ENCODE results near the gene OR10H4. TPM values are rescaled to one million over a fixed set of nuclear protein-coding genes. Genes with fewer than 3 reads are reported as not detected.
"Not testable (repeated sequence)": the region's sequence is repeated elsewhere in the genome, so short reads cannot be mapped to it uniquely, and the experiment has no call there.

Gene OR10H4
- total and polyA plus RNA-seq, 7 donors: not detected

DNA sequence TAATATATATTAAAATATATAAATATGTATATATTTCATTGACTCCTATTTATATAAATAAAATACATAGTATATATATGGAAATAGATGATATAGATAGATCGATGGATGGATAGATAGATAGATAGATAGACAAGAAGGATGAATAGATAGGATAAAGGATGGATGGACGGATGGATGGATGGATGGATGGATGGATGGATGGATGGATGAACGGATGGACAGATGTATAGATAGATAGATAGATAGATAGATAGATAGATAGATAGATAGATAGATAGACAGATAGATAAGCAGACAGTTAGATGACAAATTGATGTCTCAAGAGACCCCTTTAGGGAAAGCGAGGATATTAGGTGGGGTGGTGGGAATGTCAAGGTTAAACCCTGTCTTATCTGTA, 29.6 kb upstream of the OR10H4 start:
- H3K4me3 ChIP-seq: no peak overlapping the region
- 77 to 83% (median 82%) methylated on average over 4 of the region's 4 CpGs for WGBS, 3 donors
- no peaks in the 10 kb centered on the region for H3K27me3 ChIP-seq (ENCODE audit: insufficient read depth in 3 of 3, low read length in 2 of 3)

DNA sequence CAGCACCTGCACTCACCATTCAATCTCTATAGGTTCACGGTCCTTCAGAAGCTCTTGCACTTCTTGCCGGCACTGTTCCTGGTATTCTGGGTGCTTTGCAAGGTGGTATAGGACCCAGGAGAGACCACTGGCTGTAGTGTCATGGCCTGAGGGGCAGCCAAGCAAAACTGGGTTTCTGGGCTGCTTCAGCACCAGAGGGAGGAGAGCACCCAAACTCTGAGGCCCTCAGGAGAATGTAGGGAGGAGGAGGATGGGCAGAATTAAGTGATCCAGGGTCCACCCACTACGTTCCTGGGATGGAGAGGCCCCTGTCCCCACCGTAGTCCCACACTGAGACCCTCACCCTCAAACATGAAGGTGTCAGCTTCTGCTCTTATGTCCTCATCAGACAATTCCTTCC, 26.8 kb upstream of the OR10H4 start:
- H3K27me3 ChIP-seq (ENCODE audit: insufficient read depth in 3 of 3, low read length in 2 of 3): no peaks in the 10 kb centered on the region
- no peaks in the 10 kb centered on the region for H3K4me1 ChIP-seq
- H3K4me3 ChIP-seq: no peak overlapping the region
- TF ChIP-seq, protein P1, sequence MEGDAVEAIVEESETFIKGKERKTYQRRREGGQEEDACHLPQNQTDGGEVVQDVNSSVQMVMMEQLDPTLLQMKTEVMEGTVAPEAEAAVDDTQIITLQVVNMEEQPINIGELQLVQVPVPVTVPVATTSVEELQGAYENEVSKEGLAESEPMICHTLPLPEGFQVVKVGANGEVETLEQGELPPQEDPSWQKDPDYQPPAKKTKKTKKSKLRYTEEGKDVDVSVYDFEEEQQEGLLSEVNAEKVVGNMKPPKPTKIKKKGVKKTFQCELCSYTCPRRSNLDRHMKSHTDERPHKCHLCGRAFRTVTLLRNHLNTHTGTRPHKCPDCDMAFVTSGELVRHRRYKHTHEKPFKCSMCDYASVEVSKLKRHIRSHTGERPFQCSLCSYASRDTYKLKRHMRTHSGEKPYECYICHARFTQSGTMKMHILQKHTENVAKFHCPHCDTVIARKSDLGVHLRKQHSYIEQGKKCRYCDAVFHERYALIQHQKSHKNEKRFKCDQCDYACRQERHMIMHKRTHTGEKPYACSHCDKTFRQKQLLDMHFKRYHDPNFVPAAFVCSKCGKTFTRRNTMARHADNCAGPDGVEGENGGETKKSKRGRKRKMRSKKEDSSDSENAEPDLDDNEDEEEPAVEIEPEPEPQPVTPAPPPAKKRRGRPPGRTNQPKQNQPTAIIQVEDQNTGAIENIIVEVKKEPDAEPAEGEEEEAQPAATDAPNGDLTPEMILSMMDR (IDR thresholded peaks at IDR 0.05): no peak
- intact Hi-C loops (cut with DNase I): no loop called here
- H3K27ac ChIP-seq: no peak overlapping the region
- ATAC-seq: no peak
- WGBS, 3 donors: 53 to 68% (median 59%) methylated on average over 4 of the region's 4 CpGs
- H3K9me3 ChIP-seq: no peaks in the 10 kb centered on the region
- no peak for DNase-seq
- H3K36me3 ChIP-seq (ENCODE audit: insufficient read depth in 1 of 2, low read depth in 1 of 2): no peaks in the 10 kb centered on the region

More for the DNA sequence above, 29.6 kb upstream of the OR10H4 start:
- intact Hi-C loops (cut with DNase I): no loop called here
- TF ChIP-seq, protein P1 (IDR thresholded peaks at IDR 0.05): no peak
- H3K27ac ChIP-seq: no peak overlapping the region
- H3K36me3 ChIP-seq (ENCODE audit: insufficient read depth in 1 of 2, low read depth in 1 of 2): no peaks in the 10 kb centered on the region
- H3K9me3 ChIP-seq: peaks cover 12% of the 10 kb centered on the region
- H3K4me1 ChIP-seq: no peaks in the 10 kb centered on the region
- DNase-seq: no peak
- no peak for ATAC-seq

DNA sequence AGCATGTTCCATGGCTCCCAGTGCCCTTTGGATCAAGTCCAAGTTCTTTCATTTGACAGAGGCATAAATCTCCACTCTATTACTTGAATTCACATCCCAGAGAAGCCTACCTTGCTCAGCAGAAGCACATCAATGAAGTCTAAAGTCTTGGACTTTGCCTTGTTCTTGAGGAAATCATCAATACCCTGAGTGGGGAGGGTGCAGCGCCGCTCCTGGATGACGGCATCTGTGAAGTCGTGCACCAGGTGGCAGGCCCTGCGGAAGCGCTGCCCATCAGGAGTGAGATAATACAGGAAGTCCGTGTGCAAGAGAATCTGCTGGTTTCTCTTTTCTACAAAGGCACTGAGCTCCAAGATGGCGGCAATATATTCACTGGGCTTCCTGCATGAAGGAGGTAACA, 25.1 kb upstream of the OR10H4 start:
- Histone ChIP-seq H3K9me3 (no peaks in the 10 kb centered on the region), H3K36me3 (ENCODE audit: insufficient read depth in 1 of 2, low read depth in 1 of 2) (no peaks in the 10 kb centered on the region), H3K27ac (no peak overlapping the region), H3K4me1 (no peaks in the 10 kb centered on the region), H3K27me3 (ENCODE audit: insufficient read depth in 3 of 3, low read length in 2 of 3) (no peaks in the 10 kb centered on the region), H3K4me3 (no peak overlapping the region)
- 75 to 80% (median 76%) methylated on average over 8 of the region's 8 CpGs for WGBS, 3 donors
- ATAC-seq (no peak), DNase-seq (no peak)
- intact Hi-C loops (cut with DNase I): no loop called here
- TF ChIP-seq, protein P1 (IDR thresholded peaks at IDR 0.05): no peak

DNA sequence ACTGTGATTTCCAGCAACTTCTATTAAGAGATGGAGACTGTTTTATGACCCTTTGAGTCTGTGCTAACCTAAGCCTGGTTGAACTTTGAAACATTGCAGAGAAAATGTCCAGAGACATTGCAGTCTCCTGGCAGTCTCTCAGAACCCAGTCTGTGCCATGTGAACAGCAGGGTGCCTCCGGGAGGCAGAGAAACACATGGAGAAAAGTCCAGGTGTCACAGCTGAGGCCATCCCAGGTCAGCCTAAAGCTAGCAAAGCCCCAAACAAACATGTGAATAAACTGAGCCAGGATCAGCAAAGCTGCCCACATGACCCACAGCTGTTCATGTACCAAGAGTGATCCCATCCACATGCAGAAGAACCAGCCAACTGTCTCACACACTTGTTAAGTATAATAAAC, 22.3 kb upstream of the OR10H4 start:
- no peak for ATAC-seq
- no peaks in the 10 kb centered on the region for H3K4me1 ChIP-seq

DNA sequence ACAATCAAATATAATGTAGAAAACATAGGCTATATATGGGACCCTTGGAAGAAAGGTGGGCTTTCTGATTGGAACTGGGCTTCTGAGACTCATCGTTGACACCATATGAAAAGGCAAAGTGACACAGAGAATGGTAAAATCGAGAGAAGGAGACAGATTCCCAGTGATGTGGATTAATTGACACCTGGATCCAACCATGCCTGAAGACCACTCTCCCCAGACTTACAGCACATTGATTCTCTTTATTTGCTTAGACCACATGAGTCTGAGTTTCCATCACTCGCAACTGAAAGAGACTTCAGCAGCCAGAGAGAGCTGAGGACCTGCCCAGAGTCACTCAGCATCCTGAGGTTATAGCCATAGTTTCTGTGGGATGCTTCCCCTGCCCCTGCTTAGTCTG, 20.5 kb upstream of the OR10H4 start:
- intact Hi-C loops (cut with DNase I): no loop called here

More for the DNA sequence above, 22.3 kb upstream of the OR10H4 start:
- Histone ChIP-seq H3K36me3 (ENCODE audit: insufficient read depth in 1 of 2, low read depth in 1 of 2) (no peaks in the 10 kb centered on the region), H3K27me3 (ENCODE audit: insufficient read depth in 3 of 3, low read length in 2 of 3) (peaks cover 0 to 13% (median 0%) of the 10 kb centered on the region in 3 donors), H3K4me3 (no peak overlapping the region), H3K27ac (no peak overlapping the region), H3K9me3 (no peaks in the 10 kb centered on the region)
- intact Hi-C loops (cut with DNase I): no loop called here
- WGBS, 3 donors: 0 to 14% (median 6%) methylated on average over 1 of the region's 1 CpG
- TF ChIP-seq, protein P1 (IDR thresholded peaks at IDR 0.05): no peak
- no peak for DNase-seq

DNA sequence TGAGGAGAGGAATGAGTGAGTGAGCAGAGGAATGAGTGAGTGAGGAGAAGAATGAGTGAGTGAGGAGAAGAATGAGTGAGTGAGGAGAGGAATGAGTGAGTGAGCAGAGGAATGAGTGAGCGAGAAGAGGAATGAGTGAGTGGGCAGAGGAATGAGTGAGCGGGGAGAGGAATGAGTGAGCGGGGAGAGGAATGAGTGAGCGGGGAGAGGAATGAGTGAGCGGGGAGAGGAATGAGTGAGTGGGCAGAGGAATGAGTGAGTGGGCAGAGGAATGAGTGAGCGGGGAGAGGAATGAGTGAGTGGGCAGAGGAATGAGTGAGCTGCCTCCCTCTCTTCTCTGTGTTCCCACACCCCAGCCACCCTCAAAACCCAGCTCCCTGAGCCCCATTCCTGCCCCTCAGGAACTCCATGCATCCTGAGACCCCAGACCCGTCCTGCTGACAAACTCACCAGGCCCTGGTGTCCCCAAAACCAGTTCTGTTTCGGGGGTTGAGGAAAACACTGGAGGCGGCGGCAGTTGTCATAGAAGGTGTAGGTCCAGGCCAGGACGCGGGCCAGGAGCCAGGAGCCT, 15.0 kb upstream of the OR10H4 start:
- ATAC-seq; H3K4me3 ChIP-seq; H3K9me3 ChIP-seq; intact Hi-C loops (cut with DNase I); H3K27ac ChIP-seq; H3K4me1 ChIP-seq; H3K36me3 ChIP-seq (ENCODE audit: insufficient read depth in 1 of 2, low read depth in 1 of 2); DNase-seq: not testable (repeated sequence)
- H3K27me3 ChIP-seq (ENCODE audit: insufficient read depth in 3 of 3, low read length in 2 of 3): peaks cover 0 to 20% (median 0%) of the 10 kb centered on the region in 3 donors
- 22 to 65% (median 61%) methylated on average over 12 of the region's 12 CpGs for WGBS, 3 donors

More for the DNA sequence above, 20.5 kb upstream of the OR10H4 start:
- no peaks in the 10 kb centered on the region for H3K36me3 ChIP-seq (ENCODE audit: insufficient read depth in 1 of 2, low read depth in 1 of 2)
- H3K27ac ChIP-seq: no peak overlapping the region
- WGBS, 3 donors: 81 to 87% (median 87%) methylated on average over 3 of the region's 3 CpGs
- H3K27me3 ChIP-seq (ENCODE audit: insufficient read depth in 3 of 3, low read length in 2 of 3): peaks cover 0 to 13% (median 0%) of the 10 kb centered on the region in 3 donors
- H3K4me1 ChIP-seq: no peaks in the 10 kb centered on the region
- no peaks in the 10 kb centered on the region for H3K9me3 ChIP-seq
- H3K4me3 ChIP-seq: no peak overlapping the region
- ATAC-seq: no peak
- no peak for DNase-seq
- TF ChIP-seq, protein P1 (IDR thresholded peaks at IDR 0.05): no peak
